ENCODE measurements around the gene NF2. TPM values are rescaled to one million over a fixed set of nuclear protein-coding genes. Genes with fewer than 3 reads are reported as not detected.

The NF2 gene
- total and polyA plus RNA-seq, 9 donors, result 6.8 to 51.3 (median 30.6) TPM

DNA sequence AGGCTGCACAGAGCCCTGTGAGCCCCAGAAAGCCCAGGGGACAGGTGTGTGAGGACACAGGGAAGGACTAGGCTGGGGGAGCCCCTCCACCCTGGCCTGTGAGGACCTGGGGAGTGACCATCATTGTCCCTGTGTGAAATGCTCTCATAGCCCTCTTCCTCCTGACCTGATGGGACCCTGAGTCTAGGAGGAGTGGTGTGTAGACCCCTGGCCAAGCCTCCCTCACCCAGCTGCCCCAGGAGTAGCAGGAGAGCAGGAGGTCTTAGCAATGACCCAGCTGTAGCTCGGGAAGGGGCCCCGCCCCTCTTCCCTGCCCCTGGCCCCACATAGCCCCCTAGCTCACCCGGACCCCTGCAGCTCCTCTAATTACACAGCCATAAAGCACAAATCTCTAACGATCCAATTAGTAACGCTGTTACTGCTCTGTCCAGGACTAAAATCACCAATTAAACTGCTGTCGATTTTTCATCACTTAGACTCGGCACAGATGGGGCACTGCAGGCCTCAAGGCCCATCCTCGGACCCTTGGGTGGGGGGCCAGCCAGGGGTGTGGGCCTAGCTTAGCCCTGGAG is 109.8 kb downstream of the NF2 start:
- 14 to 29% (median 24%) methylated on average over 8 of the region's 8 CpGs for WGBS, 3 donors
- no peaks in the 10 kb centered on the region for H3K27me3 ChIP-seq
- no peak for TF ChIP-seq POLR2A (IDR thresholded peaks at IDR 0.05)
- no peak for TF ChIP-seq EP300 (IDR thresholded peaks at IDR 0.05)
- TF ChIP-seq, protein P1, sequence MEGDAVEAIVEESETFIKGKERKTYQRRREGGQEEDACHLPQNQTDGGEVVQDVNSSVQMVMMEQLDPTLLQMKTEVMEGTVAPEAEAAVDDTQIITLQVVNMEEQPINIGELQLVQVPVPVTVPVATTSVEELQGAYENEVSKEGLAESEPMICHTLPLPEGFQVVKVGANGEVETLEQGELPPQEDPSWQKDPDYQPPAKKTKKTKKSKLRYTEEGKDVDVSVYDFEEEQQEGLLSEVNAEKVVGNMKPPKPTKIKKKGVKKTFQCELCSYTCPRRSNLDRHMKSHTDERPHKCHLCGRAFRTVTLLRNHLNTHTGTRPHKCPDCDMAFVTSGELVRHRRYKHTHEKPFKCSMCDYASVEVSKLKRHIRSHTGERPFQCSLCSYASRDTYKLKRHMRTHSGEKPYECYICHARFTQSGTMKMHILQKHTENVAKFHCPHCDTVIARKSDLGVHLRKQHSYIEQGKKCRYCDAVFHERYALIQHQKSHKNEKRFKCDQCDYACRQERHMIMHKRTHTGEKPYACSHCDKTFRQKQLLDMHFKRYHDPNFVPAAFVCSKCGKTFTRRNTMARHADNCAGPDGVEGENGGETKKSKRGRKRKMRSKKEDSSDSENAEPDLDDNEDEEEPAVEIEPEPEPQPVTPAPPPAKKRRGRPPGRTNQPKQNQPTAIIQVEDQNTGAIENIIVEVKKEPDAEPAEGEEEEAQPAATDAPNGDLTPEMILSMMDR (IDR thresholded peaks at IDR 0.05), result no peak
- no peak for DNase-seq
- H3K4me1 ChIP-seq (ENCODE audit: insufficient read depth), result no peaks in the 10 kb centered on the region
- H3K9me3 ChIP-seq, result no peaks in the 10 kb centered on the region
- H3K36me3 ChIP-seq, result no peaks in the 10 kb centered on the region
- intact Hi-C loops (cut with DNase I), result no loop called here
- no peak overlapping the region for H3K4me3 ChIP-seq
- H3K27ac ChIP-seq, result no peak overlapping the region

DNA sequence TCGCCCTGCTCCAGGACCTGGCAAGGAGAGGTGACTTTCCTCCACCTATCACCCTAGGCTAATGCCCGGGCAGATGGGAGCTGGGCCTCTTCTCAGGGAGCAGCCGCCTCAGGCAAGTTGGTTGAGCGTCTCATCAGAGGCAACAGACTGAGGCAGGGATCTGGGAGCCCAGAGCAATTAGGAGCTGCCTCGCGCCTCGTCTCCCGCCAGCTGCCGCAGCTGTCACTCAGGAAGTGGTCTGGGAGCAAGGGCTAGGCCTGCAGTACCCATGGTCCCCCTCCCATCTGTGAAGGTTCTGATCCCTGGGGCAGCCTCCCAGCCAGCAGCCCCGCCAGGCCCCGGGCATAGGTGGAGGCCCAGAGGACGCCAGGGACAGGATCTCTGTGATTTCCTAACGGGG is 111.8 kb downstream of the NF2 start:
- TF ChIP-seq, protein P1 (IDR thresholded peaks at IDR 0.05), result no peak
- no peak for TF ChIP-seq POLR2A (IDR thresholded peaks at IDR 0.05)
- TF ChIP-seq EP300 (IDR thresholded peaks at IDR 0.05), result no peak
- intact Hi-C loops (cut with DNase I), result no loop called here
- Histone ChIP-seq H3K4me1 (ENCODE audit: insufficient read depth) (no peaks in the 10 kb centered on the region), H3K36me3 (no peaks in the 10 kb centered on the region), H3K27me3 (no peaks in the 10 kb centered on the region), H3K27ac (no peak overlapping the region), H3K9me3 (no peaks in the 10 kb centered on the region), H3K4me3 (no peak overlapping the region)
- DNase-seq, result no peak
- WGBS, 3 donors, result 58 to 67% (median 67%) methylated on average over 12 to 13 of the region's 13 CpGs

DNA sequence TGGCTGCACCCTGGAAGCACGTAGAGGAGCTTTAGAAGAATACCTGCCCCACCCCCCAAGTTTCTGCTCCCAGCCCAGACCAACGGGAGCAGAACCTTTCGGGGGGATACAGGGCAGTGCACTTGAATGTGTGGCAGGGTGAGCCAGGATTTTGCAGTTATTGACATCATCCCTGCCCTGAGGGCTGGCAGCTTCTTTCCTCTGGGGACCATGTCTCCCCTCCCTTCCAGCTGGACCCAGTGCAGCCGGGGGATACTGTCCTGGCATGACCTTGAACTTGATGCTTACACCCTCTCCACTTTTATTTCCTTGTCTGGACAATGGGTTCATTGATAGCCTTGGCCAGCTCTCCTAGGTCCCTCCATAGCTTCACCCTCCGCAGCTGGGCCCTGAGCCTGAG is 112.3 kb downstream of the NF2 start:
- H3K27me3 ChIP-seq, result no peaks in the 10 kb centered on the region
- no peaks in the 10 kb centered on the region for H3K9me3 ChIP-seq
- no peak overlapping the region for H3K27ac ChIP-seq
- no peak overlapping the region for H3K4me3 ChIP-seq
- no peak for DNase-seq
- intact Hi-C loops (cut with DNase I), result no loop called here
- H3K4me1 ChIP-seq (ENCODE audit: insufficient read depth), result no peaks in the 10 kb centered on the region
- WGBS, 3 donors, result 55 to 62% (median 55%) methylated on average over 5 of the region's 5 CpGs
- no peak for TF ChIP-seq POLR2A (IDR thresholded peaks at IDR 0.05)
- no peak for TF ChIP-seq EP300 (IDR thresholded peaks at IDR 0.05)
- TF ChIP-seq, protein P1 (IDR thresholded peaks at IDR 0.05), result no peak
- no peaks in the 10 kb centered on the region for H3K36me3 ChIP-seq

DNA sequence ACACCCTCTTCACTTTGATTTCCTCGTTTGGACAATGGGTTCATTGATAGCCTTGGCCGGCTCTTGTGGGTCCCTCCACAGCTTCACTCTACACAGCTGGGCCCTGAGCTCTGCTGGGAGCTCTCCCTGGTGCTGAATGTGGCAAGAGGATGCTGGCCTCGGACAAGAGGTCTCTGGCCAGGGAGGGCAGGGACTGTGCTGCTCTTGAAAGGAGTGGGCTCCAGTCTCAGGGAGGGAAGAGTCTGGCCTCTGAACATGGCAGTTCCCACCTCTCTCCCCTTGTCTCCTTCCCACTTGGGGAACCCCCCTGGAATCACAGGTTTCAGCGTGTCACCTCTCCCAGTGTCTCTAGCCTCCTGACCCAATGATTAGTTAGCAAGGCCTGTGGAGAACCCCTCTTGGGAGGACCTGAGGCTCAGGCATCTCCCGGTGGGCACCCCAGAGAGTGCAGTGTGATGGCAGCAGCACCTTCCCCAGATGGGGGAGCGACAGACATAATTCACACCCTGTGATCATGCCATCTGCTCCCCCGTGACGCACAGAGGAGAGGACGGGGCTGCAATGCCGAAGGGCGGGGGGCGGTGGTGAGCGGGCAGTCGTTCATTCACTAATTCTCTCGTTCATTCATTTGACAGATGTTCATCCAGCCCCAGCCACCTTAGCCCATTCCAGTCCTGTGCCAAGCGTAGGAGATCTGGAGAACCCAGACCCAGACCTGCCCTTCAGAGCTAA is 113.5 kb downstream of the NF2 start:
- DNase-seq, result peak in 4 of 5 donors; percentile 57 to 77 (median 65)
- TF ChIP-seq POLR2A (IDR thresholded peaks at IDR 0.05), result no peak
- TF ChIP-seq EP300 (IDR thresholded peaks at IDR 0.05), result no peak
- TF ChIP-seq, protein P1 (IDR thresholded peaks at IDR 0.05), result no peak
- H3K4me3 ChIP-seq, result no peak overlapping the region
- no peaks in the 10 kb centered on the region for H3K9me3 ChIP-seq
- H3K36me3 ChIP-seq, result no peaks in the 10 kb centered on the region
- intact Hi-C loops (cut with DNase I), result no loop called here
- H3K27me3 ChIP-seq, result no peaks in the 10 kb centered on the region
- no peaks in the 10 kb centered on the region for H3K4me1 ChIP-seq (ENCODE audit: insufficient read depth)
- 65 to 74% (median 67%) methylated on average over 16 of the region's 16 CpGs for WGBS, 3 donors
- H3K27ac ChIP-seq, result no peak overlapping the region

All from ovary (tissue), 9 donors.